ENCODE data around the gene SPATA13.

SPATA13 gene

DNA sequence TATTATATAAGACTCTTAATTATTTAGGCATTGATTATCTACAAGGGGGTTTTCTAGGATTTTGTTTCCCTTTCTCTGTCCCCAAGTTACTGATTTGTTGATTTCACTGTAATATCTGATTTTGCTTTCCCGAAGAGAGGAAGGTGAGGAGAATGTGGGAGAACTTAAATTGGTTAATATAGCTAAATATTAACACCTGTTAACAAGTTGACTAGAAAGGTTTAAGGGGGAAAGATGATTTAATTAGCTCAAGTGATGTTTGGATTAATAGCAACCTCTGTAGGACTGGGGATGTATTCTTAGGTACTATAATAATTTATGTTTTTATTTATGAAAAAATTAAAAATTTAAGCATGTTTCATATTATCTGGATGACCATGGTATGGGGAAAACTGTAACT lies 35.1 kb downstream of the SPATA13 start:
- Histone ChIP-seq H3K4me2 (ENCODE audit: low read depth, low read length, poor library complexity, severe bottlenecking) (no peak overlapping the region), H3K9me2 (replicated peaks; ENCODE audit: insufficient read depth, low read length) (no peaks in the 10 kb centered on the region), H3K27ac (ENCODE audit: low read depth, low read length) (no peak overlapping the region), H3K36me3 (ENCODE audit: low read length) (no peaks in the 10 kb centered on the region), H3F3A (ENCODE audit: insufficient read depth) (no peaks in the 10 kb centered on the region), H3K4me3 (ENCODE audit: insufficient read depth, low read length, poor library complexity, severe bottlenecking) (no peak overlapping the region), H3K9me3 (ENCODE audit: insufficient read depth, low read length) (no peaks in the 10 kb centered on the region), H3K9ac (ENCODE audit: low read length) (no peak overlapping the region), H3K79me2 (ENCODE audit: insufficient read depth, low read length) (no peaks in the 10 kb centered on the region), H4K20me1 (ENCODE audit: low read depth, low read length) (no peaks in the 10 kb centered on the region), H2AFZ (ENCODE audit: low read depth, low read length, severe bottlenecking) (no peak overlapping the region), H3K27me3 (ENCODE audit: low read length) (no peaks in the 10 kb centered on the region)
- no peak for TF ChIP-seq EZH2phosphoT487 (conservative IDR thresholded peaks at IDR 0.05; ENCODE audit: low read length)
- TF ChIP-seq, protein P1, sequence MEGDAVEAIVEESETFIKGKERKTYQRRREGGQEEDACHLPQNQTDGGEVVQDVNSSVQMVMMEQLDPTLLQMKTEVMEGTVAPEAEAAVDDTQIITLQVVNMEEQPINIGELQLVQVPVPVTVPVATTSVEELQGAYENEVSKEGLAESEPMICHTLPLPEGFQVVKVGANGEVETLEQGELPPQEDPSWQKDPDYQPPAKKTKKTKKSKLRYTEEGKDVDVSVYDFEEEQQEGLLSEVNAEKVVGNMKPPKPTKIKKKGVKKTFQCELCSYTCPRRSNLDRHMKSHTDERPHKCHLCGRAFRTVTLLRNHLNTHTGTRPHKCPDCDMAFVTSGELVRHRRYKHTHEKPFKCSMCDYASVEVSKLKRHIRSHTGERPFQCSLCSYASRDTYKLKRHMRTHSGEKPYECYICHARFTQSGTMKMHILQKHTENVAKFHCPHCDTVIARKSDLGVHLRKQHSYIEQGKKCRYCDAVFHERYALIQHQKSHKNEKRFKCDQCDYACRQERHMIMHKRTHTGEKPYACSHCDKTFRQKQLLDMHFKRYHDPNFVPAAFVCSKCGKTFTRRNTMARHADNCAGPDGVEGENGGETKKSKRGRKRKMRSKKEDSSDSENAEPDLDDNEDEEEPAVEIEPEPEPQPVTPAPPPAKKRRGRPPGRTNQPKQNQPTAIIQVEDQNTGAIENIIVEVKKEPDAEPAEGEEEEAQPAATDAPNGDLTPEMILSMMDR (IDR thresholded peaks at IDR 0.05; ENCODE audit: insufficient read depth, low read length, poor library complexity, severe bottlenecking): no peak

DNA sequence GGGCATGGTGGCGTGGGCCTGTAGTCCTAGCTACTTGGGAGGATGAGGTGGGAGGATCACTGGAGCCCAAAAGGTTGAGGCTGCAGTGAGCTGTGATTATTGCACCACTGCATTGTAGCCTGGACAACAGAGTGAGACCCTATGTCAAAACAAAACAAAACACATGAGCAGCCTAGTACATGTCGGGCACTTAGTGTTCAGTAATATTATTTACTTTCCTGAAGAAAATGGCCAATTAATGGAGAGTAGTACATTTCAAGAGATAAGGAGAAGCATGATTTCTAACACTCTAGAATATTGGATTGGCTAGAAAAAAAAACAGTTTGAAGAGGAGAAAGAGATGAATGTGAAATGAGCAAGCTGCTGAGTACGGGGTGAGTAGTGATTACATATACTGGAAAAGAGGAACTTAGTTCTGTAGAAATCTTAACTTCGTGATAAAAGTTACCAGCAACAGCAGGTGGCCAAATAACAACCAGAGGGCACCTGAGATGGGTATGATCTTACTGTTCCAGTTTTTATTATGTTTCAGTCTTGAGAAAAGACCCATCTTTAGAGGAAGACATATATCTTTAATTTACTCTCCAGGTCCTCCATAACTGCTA lies 36.2 kb downstream of the SPATA13 start:
- H4K20me1 ChIP-seq (ENCODE audit: low read depth, low read length): no peaks in the 10 kb centered on the region
- no peaks in the 10 kb centered on the region for H3K79me2 ChIP-seq (ENCODE audit: insufficient read depth, low read length)
- H3K9ac ChIP-seq (ENCODE audit: low read length): no peak overlapping the region
- H3F3A ChIP-seq (ENCODE audit: insufficient read depth): no peaks in the 10 kb centered on the region
- TF ChIP-seq, protein P1 (IDR thresholded peaks at IDR 0.05; ENCODE audit: insufficient read depth, low read length, poor library complexity, severe bottlenecking): no peak
- no peak for TF ChIP-seq EZH2phosphoT487 (conservative IDR thresholded peaks at IDR 0.05; ENCODE audit: low read length)
- no peaks in the 10 kb centered on the region for H3K9me3 ChIP-seq (ENCODE audit: insufficient read depth, low read length)
- H3K9me2 ChIP-seq (replicated peaks; ENCODE audit: insufficient read depth, low read length): no peaks in the 10 kb centered on the region
- H2AFZ ChIP-seq (ENCODE audit: low read depth, low read length, severe bottlenecking): no peak overlapping the region
- no peaks in the 10 kb centered on the region for H3K27me3 ChIP-seq (ENCODE audit: low read length)
- H3K4me2 ChIP-seq (ENCODE audit: low read depth, low read length, poor library complexity, severe bottlenecking): no peak overlapping the region
- H3K36me3 ChIP-seq (ENCODE audit: low read length): no peaks in the 10 kb centered on the region
- no peak overlapping the region for H3K27ac ChIP-seq (ENCODE audit: low read depth, low read length)
- H3K4me3 ChIP-seq (ENCODE audit: insufficient read depth, low read length, poor library complexity, severe bottlenecking): no peak overlapping the region

DNA sequence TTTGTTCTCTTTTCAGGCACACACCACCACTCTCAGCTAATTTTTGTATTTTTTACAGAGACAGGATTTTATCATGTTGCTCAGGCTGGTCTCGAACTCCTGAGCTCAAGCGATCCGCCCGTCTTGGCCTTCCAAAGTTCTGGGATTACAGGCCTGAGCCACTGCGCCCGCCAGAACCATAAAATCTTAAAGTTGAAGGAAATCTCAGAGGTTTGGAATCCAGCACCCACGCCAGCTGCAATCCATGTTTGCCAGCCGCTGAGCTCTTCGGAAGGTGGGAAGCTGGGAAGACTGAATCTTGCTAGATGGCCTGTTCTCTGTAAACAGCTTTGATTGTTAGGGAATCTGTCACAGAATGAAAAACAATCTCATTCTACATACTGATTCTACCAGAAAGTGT lies 38.5 kb downstream of the SPATA13 start:
- H3K79me2 ChIP-seq (ENCODE audit: insufficient read depth, low read length): no peaks in the 10 kb centered on the region
- no peak for TF ChIP-seq EZH2phosphoT487 (conservative IDR thresholded peaks at IDR 0.05; ENCODE audit: low read length)
- TF ChIP-seq, protein P1 (IDR thresholded peaks at IDR 0.05; ENCODE audit: insufficient read depth, low read length, poor library complexity, severe bottlenecking): no peak
- H3K36me3 ChIP-seq (ENCODE audit: low read length): no peaks in the 10 kb centered on the region
- H3K27ac ChIP-seq (ENCODE audit: low read depth, low read length): no peak overlapping the region
- no peaks in the 10 kb centered on the region for H4K20me1 ChIP-seq (ENCODE audit: low read depth, low read length)
- H3K4me2 ChIP-seq (ENCODE audit: low read depth, low read length, poor library complexity, severe bottlenecking): no peak overlapping the region
- H3K9ac ChIP-seq (ENCODE audit: low read length): no peak overlapping the region
- H3K9me3 ChIP-seq (ENCODE audit: insufficient read depth, low read length): no peaks in the 10 kb centered on the region
- H3K4me3 ChIP-seq (ENCODE audit: insufficient read depth, low read length, poor library complexity, severe bottlenecking): no peak overlapping the region
- H3K27me3 ChIP-seq (ENCODE audit: low read length): no peaks in the 10 kb centered on the region
- H3F3A ChIP-seq (ENCODE audit: insufficient read depth): no peaks in the 10 kb centered on the region
- no peaks in the 10 kb centered on the region for H3K9me2 ChIP-seq (replicated peaks; ENCODE audit: insufficient read depth, low read length)
- no peak overlapping the region for H2AFZ ChIP-seq (ENCODE audit: low read depth, low read length, severe bottlenecking)
